ENCODE data around the gene PGM2L1.
"Not testable (repeated sequence)": the region's sequence is repeated elsewhere in the genome, so short reads cannot be mapped to it uniquely, and the experiment has no call there.

PGM2L1 gene

DNA sequence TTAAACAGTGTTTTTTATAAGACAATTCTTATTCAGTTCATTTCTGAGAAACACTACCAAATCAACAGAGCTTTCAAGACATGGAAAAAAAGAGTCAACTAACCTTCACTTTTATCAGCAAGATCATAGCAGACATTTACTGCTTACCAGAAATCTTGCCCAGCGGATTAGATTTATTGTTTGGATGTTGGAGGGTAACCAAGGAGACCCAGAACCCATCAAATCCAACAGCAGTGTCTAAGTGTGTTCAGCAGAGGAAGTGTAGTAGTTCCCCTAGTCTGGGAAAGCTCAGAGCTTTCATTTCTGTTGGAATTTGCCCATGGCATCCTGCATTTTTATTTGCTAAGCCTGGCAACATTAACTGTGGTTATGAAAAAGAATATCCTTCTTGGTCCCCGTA, 2.4 kb upstream of the PGM2L1 start:
- no peak for DNase-seq (ENCODE audit: low read depth)

DNA sequence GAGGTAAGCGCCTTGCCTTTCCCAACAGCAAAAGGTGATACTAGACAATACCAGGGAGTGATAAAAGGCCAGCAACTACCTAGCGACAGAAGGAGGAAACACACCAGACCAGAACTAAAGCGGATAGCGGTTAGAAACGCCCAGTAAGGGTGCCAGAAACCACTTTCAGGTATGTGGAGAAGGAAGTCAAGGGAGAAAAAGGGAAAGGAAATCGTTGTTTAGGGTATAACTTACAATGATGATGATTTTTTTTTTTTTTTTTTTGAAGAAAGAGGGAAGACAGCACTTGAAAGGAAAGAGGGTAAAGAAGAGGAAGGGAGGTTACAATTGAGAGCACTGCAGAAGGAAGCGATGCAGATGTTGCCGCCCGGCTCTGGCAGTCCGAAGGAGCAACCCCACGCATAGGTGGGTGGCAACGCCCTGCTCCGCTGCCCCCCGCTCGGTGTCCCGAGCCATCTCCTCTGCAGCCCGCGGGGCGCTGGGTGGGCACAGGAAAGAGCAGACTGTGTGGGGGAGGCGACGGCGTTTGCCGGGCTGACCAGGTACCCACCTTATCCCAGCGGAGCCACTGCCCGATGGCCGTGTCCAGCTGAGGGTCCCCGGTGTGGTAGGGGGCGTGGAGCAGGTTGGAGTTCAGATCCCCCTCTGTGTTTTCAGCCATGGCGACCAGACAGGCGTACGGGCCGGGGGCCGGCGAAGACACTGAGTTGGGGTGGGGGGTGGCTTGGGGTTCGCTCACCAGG, 561 bp downstream of the PGM2L1 start:
- DNase-seq (ENCODE audit: low read depth), result no peak

- DNase-seq (ENCODE audit: low read depth), result no peak
Observed at GRCh38 chr11:74392256-74392655, 6.0 kb downstream of the PGM2L1 start.

GRCh38 chr11:74391193-74391592, 7.0 kb downstream of the PGM2L1 start:
- no peak for DNase-seq (ENCODE audit: low read depth)

GRCh38 chr11:74390697-74391096, 7.5 kb downstream of the PGM2L1 start:
- DNase-seq (ENCODE audit: low read depth), result no peak

GRCh38 chr11:74388678-74389327, 9.4 kb downstream of the PGM2L1 start:
- peak; percentile 71 for DNase-seq (ENCODE audit: low read depth)

DNA sequence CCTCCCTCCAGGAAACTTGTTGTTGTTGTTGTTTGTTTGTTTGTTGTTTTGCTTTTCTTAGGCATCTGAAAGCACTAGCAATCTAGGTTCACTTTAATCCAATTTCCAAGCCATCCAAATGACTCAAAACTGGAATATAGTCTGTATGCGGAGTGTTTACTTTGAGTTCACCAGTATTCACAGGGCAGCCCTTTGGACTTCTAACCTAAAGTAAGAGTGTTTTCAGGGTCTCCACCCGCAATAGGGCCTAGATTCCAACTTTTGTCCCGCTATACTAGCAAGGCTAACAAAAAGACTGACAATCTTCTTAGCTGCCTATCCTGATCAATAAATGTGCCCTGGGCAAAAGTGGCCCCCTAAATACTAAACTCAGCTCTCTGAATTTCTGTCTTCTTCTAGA, 13.6 kb downstream of the PGM2L1 start:
- DNase-seq (ENCODE audit: low read depth), result no peak

GRCh38 chr11:74380746-74381439, 17.3 kb downstream of the PGM2L1 start:
- DNase-seq (ENCODE audit: low read depth), result no peak

DNA sequence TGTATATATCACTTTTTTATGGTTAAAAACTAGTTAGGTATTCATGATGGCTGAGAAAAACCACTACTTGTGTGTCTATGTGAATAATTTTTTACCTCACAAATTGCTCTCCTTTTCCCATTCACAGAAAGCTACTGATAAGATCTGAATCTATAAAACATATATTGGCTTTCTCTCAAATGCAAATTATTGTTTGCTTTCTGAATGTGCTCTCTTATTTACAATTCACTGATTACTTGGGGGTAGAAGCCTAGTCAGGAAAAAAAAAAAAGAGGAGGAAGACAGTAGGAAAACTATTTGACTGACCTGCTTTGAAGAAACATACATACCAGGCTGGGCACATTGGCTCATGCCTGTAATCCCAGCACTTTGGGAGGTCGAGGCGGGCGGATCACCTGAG, 20.5 kb downstream of the PGM2L1 start:
- no peak for DNase-seq (ENCODE audit: low read depth)

GRCh38 chr11:74373382-74373781, 24.9 kb downstream of the PGM2L1 start:
- no peak for DNase-seq (ENCODE audit: low read depth)

DNA sequence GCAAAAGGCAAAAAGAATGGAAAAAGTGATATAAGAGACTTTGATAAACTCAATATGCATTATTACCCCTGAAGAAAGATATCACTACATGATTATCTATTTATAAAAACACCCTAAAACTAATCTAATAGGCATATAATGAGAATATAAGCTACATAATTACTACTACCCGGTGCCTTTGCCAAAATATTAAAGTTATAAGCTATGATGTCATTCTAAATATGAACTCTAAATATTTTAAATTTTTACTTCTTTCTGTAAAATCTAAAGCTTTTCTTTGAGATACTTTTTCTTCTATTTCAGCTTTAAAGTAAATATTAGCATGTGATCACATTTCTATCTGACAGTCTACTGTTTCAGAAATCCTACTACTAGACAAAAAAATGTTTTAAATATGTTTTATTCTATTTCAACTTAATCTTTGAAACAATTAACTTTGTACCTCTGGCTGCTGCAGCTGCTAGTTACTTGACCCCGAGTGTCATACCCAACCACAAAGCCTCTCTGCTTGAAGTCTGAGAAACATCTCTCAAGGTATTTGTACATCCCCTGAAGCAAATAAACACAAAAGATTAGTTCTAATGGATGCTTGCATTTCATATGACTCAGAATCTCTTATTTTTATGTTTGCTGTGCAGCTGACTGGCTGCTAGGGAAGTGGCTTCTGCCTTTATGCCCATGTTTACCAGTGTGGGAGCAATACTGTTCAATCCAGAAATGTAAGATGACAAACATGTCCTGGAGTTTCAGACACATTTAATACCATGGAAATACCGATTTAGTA, 26.8 kb downstream of the PGM2L1 start:
- DNase-seq (ENCODE audit: low read depth), result no peak

DNA sequence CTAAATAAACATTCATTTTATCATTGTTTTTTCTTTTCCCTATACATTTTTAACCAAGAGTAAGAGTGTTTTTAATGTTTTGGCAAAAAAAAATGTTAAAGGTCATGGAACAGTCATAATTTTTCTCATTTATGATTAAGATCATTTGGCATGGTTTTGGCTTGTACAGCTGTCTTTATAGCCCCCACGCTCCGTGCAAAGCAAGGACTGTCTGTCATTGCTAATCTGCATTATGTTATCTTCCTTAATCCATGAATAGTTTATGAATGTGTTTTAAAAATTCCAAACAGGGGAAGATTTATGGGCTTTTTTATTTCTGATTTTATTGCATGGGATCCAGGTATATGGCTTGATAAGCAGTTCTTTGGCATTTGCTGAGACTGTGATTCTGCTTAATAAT, 28.1 kb downstream of the PGM2L1 start:
- DNase-seq (ENCODE audit: low read depth), result no peak

DNA sequence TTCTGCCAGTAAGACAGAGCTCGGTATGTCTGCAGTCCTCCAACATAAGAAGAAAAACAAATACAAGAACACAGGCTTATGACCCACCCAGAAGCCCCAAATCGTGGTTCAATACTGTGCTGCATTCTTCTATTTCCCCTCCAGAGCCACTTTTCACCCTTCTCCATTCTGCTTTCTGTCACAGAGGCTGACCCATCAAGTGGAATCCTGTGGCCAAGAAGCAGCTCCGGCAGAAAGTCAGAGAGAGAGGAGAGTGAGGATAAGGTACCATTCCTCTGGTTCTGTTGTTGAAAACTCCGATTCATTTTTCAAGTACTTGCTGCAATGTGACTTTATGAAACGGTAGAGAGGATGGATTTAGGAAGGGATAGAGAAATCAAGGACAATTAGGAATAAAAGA, 30.4 kb downstream of the PGM2L1 start:
- no peak for DNase-seq (ENCODE audit: low read depth)

GRCh38 chr11:74366576-74366975, 31.7 kb downstream of the PGM2L1 start:
- DNase-seq (ENCODE audit: low read depth), result no peak

GRCh38 chr11:74365805-74366204, 32.4 kb downstream of the PGM2L1 start:
- DNase-seq (ENCODE audit: low read depth), result not testable (repeated sequence)

GRCh38 chr11:74357449-74357848, 40.8 kb downstream of the PGM2L1 start:
- DNase-seq (ENCODE audit: low read depth), result no peak

DNA sequence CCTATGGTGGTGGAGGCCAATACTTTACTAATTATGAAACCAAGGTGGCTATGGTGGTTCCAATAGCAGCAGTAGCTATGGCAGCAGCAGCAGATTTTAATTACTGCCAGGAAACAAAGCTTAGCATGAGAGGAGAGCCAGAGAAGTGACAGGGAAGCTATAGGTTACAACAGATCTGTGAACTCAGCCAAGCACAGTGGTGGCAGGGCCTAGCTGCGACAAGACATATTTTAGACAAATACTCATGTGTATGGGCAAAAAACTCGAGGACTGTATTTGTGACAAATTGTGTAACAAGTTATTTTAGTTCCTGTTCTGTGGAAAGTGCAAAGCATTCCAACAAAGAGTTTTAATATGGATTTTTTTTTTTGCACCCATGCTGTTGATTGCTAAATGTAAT, 42.6 kb downstream of the PGM2L1 start:
- DNase-seq (ENCODE audit: low read depth), result no peak

- no peak for DNase-seq (ENCODE audit: low read depth)
Observed at GRCh38 chr11:74354036-74354435, 44.2 kb downstream of the PGM2L1 start.

- no peak for DNase-seq (ENCODE audit: low read depth)
Observed at GRCh38 chr11:74347381-74347780, 50.9 kb downstream of the PGM2L1 start.

DNA sequence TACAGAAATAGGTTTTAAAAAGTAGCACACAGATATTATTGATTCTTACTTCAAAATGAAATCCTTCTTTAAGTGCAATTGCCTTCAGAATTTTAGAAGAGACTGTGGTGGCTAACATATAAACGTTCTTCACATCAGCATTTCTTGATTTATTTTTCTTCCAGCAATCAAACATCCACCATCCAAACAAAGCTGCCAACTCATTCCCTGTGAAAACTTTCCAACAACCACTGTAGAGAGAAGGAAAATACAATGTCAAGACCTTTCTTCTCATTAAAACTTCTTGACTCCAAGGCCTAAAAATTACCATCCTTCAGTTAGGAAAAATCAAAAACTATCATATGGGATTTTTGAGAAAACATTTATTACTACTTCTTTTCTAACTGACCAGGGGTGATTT, 52.8 kb downstream of the PGM2L1 start:
- DNase-seq (ENCODE audit: low read depth), result no peak

DNA sequence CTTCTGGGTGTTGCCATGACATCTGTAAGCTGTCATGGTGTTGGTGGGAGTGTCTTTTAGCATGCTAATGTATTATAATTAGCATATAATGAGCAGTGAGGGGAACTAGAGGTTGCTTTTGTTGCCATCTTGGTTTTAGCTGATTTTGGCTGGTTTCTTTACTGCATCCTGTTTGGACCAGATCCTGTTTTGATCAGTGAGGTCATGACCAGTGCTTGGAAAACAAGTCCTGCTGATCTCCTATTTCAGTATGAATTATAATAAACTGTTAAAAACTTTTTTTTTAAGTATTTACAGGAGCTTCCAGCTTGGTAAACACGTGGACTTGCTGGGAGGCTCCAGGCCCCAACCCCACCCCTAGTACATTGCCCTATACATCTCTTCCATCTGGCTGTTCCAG, 56.3 kb downstream of the PGM2L1 start:
- DNase-seq (ENCODE audit: low read depth), result no peak

DNA sequence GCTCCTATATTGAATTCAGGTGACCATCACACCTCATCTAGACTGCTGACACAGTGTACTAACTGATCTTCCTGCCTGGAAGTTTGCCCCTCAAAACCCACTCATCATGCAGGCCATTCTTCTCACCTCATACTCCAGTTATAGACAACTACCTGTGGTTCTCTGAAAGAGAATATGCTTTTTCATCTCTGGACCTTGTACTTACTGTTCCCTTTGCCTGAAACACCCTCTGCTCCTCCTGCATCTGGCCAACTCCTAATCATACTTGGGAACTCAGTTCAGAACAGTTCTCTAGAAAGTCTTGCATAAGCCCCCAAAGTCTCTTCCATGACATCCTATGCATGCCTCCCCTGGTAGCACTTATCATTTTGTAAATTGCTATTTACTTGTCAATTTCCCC, 58.6 kb downstream of the PGM2L1 start:
- DNase-seq (ENCODE audit: low read depth), result no peak

GRCh38 chr11:74338963-74339362, 59.3 kb downstream of the PGM2L1 start:
- DNase-seq (ENCODE audit: low read depth), result no peak
